UCSD-AML1 (cell line): Measurements from ENCODE around the gene TLK2.
"Not testable (repeated sequence)": the region's sequence is repeated elsewhere in the genome, so short reads cannot be mapped to it uniquely, and the experiment has no call there.

Experiments
- DNase-seq: peaks from one replicate; lab custom pipeline; 2025; ENCODE audit not compliant: unreplicated experiment; lab: John Stamatoyannopoulos, UW

TLK2 gene

GRCh38 chr17:62478424-62478879 lies at the start of gene TLK2:
Gene TLK2 (plus strand): TSS chr17:62478825. CDS start chr17:62481126, 2,301 bp downstream.
- peak; percentile 88 for DNase-seq

GRCh38 chr17:62435251-62435650 lies 43.4 kb upstream of the TLK2 start:
- not testable (repeated sequence) for DNase-seq

DNA sequence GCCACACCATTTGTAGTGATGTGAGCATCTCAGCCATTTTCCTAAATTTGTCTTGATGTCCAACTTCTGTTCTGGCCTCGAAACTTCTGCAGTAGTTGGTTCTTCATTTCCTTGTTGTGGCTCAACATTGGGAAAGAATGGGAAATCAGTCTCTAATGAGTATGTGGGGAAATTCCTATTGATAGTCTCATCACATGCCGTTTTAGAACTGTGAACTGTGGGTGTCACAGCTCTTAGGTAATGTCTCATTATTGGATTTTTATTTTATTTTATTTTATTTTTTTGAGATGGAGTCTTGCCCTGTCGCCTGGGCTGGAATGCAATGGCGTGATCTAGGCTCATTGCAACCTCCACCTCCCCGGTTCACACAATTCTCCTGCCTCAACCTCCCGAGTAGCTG lies 37.4 kb upstream of the TLK2 start:
- DNase-seq: not testable (repeated sequence)

DNA sequence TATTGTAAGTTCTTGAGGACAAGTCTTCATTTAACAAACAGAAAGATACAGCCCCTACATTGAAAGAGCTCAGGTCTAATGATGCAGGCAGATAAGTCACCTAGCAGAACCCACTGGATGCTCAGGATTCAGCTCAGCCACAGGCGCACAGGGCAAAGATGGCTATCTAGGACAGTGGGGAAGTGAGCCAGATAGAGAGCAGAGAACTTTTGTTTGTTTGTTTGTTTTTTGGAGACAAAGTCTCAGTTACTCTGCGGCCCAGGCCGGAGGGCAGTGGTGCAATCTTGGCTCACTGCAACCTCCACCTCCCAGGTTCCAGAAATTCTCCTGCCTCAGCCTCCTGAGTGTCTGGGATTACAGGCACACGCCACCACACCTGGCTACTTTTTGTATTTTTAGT lies 34.6 kb upstream of the TLK2 start:
- no peak for DNase-seq

DNA sequence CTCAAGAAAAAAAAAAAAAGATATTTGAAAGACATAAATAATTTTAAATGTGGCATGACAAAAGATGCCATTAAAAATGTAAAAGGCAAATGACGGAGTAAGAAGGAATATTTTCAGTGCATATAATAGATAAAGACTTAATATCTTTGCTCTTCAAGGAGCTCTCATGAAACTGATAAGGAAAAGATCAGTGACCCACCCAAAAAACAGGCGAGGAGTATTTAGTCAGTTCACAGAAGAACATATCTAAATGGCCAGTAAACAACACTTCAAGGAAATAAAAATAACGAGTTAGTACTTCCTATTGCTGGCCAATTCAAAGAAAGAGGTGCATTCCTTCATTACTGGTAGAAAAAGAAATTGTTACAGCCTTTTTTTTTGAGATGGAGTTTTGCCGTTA lies 32.8 kb upstream of the TLK2 start:
- DNase-seq: not testable (repeated sequence)

DNA sequence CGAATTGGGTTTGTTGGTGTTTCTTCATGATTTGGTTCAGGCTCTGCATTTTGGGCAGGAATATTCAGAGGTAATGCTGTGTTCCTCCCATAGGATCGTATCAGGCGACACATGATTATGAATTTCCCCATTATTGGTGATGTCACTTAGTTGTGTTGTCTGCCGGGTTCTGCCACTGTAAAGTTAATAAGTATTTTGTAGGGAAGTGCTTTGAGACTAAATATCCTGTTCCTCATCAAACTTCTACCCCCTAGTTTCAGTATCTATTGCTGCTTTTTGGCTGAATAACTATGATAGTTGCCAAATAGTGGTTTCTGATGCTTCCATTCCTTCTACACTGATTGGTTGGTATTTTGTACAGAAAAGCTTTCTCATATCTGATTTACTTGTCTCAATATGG lies 26.4 kb upstream of the TLK2 start:
- not testable (repeated sequence) for DNase-seq

DNA sequence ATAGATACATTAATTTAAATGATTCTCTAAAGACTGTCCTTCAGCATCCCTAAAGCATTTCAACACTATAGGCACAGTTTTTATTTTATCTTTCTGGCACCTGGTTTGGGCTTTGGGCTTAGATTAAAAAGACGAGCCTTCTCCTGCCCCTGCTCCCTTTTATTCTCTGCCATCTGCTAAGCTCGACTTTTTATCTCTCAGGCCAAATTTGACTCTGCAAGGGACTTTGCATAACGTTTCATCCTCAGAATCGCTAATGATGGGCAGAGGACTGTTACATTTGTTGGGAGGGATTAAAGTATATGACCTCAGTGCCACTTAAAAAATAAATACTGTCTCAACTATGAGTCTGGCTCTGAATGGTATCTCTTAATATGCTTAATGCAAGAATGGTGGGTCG lies 25.6 kb upstream of the TLK2 start:
- not testable (repeated sequence) for DNase-seq

GRCh38 chr17:62453656-62454055 lies 25.0 kb upstream of the TLK2 start:
- DNase-seq: not testable (repeated sequence)

DNA sequence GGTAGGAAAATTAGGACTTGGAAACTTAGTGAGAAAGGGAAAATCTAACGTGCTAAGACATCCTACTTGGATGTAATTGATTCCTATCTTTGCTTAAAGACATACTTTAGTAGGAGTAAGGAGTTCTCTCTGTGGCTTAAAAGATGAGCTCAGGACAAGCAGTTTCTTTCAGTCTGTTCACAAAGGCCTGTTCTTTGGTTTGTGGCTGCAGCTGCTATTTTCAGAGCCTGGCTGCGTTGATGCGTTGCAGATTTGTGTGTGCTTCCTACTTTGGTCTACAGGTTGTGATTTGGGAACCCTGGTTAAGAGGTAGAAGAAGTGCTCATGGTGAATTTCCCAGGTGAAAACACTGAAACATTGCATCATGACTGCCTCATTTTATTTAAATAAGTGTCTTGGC lies 24.5 kb upstream of the TLK2 start:
- DNase-seq: not testable (repeated sequence)

DNA sequence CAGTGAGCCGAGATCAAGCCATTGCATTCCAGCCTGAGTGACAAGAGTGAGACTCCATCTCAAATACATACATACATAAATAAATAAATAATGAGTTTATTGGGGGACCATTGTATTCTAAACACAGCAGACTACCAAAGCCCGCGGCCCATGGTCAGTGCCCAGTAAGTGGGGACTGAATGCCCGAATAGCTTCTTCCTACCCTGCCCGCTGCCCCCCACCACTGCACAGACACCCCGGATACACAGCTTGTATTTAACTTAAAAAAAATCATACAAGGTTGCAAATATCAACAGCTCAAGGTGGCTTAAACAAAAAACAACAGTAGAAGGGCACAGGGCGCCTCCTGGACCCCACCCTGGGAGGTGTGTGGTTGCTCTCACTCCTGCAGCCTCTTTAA lies 22.6 kb upstream of the TLK2 start:
- DNase-seq: no peak

GRCh38 chr17:62458483-62458882 lies 20.1 kb upstream of the TLK2 start:
- not testable (repeated sequence) for DNase-seq

- not testable (repeated sequence) for DNase-seq
Observed at GRCh38 chr17:62464422-62464821, 14.2 kb upstream of the TLK2 start.

- DNase-seq: not testable (repeated sequence)
Observed at GRCh38 chr17:62465271-62465670, 13.4 kb upstream of the TLK2 start.

- DNase-seq: peak; percentile 73
Observed at GRCh38 chr17:62470666-62471379, 7.8 kb upstream of the TLK2 start.

GRCh38 chr17:62471380-62471880 lies 7.2 kb upstream of the TLK2 start:
- not testable (repeated sequence) for DNase-seq

GRCh38 chr17:62473030-62473982 lies 5.3 kb upstream of the TLK2 start:
- not testable (repeated sequence) for DNase-seq

DNA sequence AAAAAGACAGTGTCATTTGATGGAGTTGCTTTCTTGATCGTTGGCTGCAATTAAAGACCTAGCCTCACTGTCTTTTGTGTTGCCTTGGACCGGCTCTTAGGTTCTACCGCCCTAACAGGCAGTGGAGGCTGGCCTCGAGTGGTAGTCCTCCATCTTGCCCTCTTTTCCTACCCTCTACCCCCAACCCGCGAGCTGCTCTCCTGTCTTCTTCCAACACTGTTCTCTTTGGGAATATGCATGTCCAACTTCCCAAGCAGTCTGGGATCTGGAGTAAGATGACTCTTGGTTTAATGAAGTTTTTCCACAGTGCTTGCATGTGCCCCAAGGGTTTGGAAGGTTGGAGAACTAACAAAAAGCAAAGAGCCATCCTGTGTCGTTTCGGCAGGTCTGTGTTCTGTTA lies 1.5 kb upstream of the TLK2 start:
- not testable (repeated sequence) for DNase-seq

DNA sequence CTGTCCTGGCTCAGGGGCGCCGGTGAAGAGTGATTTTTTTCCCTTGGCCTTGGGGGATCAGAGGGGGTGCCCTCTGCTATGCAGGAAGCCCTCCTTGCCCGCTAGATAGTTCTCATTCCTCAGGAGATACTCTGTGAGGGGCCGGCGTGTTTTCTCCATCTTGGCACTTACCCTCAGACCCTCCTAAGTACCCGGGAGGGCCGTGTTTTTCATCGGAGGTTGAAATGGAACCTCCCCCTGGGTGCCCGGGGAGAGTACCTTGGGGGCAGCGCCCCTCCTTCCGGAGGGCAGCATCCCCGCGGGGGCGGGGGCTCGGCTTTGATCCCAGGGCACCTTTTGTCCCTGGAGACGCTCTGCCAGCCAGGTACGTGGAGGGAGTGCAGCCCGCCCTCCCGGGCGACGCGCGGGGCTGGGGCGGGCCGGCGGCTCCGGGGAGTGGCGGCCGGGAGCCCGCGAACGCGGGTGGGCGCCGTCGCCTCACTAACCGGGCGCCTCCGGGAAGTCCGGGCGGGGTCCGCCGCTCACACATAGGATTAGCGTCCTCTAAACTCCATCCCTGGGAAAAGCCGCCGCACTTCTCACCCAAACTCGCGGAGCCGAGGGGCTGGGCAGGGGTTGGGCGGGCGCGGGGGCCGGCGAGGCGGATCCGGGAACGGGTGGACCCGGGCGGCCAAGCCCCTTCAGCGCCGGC lies 762 bp upstream of the TLK2 start:
- peak; percentile 51 for DNase-seq

- peak; percentile 40 for DNase-seq
Observed at GRCh38 chr17:62478880-62479638, 434 bp downstream of the TLK2 start.

DNA sequence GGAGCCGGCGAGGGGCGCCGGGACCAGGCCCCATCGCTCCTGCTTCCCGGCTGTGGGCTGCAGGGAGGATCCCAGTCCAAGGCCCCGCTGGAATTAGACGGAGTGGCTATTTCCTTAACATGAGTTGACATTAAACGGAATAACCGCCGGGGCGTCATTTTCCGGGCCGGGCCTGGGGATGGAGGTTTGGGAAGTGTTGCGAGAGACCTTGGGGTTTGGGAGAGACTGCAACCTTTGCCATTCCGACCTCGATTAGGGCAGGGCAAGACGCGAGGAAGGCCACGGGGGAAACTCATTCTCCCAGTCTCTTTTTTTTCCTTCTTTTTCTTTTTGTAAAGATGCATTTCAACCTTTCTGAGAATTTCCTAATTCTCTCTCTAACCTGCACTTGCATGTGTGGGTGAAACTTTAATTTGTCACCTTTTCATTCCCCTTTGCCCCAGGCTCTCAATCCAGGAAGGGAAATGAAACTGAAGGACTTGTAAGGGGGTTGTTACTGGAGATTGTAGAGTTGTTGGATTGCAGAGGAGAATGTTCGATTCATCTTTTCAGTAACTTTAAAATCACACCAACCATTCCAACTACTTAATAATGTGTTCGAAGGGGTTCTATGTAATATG lies 1.1 kb downstream of the TLK2 start:
- peak; percentile 48 for DNase-seq
